Cortex of kidney (tissue), 1 donor: ENCODE results near the gene PCDHGB6.
"Not testable (repeated sequence)": the region's sequence is repeated elsewhere in the genome, so short reads cannot be mapped to it uniquely, and the experiment has no call there.

ENCODE experiments used
- DNase-seq: peaks from one replicate; lab custom pipeline; 2025; lab: John Stamatoyannopoulos, UW

The PCDHGB6 gene

DNA sequence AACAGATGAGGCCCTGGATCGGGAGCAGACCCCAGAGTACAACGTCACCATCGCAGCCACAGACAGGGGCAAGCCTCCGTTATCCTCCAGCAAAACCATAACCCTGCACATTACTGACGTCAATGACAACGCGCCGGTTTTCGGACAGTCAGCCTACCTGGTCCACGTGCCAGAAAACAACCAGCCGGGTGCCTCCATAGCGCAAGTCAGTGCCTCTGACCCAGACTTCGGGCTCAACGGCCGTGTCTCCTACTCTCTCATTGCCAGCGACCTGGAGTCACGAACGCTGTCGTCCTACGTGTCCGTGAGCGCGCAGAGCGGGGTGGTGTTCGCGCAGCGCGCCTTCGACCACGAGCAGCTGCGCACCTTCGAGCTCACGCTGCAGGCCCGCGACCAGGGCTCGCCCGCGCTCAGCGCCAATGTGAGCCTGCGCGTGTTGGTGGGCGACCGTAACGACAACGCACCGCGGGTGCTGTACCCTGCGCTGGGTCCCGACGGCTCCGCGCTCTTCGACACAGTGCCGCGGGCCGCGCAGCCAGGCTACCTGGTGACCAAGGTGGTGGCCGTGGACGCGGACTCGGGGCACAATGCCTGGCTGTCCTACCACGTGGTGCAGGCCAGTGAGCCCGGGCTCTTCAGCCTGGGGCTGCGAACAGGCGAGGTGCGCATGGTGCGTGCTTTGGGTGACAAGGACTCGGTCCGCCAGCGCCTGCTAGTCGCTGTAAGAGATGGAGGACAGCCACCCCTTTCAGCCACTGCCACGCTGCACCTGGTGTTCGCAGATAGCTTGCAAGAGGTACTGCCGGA, 11.5 kb downstream of the PCDHGB6 start:
- no peak for DNase-seq

GRCh38 chr5:141420855-141421488, 13.2 kb downstream of the PCDHGB6 start, which contains the start of gene PCDHGA11:
Gene PCDHGA11 (plus strand): TSS chr5:141421051. CDS start chr5:141421228, 177 bp downstream.
- no peak for DNase-seq

GRCh38 chr5:141421489-141421855, 13.7 kb downstream of the PCDHGB6 start:
- no peak for DNase-seq

- DNase-seq, result no peak
These were observed 15.0 kb downstream of the PCDHGB6 start for GRCh38 chr5:141422742-141423291.

DNA sequence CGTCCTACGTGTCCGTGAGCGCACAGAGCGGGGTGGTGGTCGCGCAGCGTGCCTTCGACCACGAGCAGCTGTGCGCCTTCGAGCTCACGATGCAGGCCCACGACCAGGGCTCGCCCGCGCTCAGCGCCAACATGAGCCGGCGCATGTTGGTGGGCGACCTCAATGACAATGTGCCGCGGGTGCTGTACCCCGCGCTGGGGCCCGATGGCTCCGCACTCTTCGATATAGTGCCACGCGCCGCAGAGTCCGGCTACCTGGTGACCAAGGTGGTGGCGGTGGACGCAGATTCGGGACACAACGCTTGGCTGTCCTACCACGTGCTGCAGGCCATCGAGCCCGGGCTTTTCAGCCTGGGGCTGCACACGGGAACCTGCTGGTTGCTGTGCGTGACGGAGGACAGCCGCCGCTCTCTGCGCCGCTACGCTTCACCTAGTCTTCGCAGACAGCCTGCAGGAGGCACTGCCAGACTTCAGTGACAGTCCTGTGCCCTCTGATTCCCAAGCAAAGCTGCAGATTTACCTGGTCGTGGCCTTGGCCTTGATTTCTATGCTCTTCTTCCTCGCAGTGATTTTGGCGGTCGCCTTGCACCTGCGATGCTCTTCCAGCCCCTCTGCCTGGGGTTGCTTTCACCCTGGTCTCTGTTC, 20.1 kb downstream of the PCDHGB6 start:
- DNase-seq, result no peak

DNA sequence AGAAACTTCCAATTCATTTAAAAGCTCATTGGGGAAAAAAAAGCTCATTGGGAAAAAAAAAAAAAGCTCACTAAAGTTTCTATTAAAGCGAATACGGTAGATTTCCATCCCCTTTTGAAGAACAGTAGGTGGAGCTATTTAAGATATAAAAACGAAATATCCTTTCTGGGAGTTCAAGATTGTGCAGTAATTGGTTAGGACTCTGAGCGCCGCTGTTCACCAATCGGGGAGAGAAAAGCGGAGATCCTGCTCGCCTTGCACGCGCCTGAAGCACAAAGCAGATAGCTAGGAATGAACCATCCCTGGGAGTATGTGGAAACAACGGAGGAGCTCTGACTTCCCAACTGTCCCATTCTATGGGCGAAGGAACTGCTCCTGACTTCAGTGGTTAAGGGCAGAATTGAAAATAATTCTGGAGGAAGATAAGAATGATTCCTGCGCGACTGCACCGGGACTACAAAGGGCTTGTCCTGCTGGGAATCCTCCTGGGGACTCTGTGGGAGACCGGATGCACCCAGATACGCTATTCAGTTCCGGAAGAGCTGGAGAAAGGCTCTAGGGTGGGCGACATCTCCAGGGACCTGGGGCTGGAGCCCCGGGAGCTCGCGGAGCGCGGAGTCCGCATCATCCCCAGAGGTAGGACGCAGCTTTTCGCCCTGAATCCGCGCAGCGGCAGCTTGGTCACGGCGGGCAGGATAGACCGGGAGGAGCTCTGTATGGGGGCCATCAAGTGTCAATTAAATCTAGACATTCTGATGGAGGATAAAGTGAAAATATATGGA, 22.7 kb downstream of the PCDHGB6 start, which contains the start of gene PCDHGA12:
Gene PCDHGA12 (plus strand): TSS at position 176 of the 782 bp plus-strand sequence. CDS start 253 bp downstream, at position 429.
- DNase-seq, result no peak

GRCh38 chr5:141431286-141431685, 23.5 kb downstream of the PCDHGB6 start:
- no peak for DNase-seq

DNA sequence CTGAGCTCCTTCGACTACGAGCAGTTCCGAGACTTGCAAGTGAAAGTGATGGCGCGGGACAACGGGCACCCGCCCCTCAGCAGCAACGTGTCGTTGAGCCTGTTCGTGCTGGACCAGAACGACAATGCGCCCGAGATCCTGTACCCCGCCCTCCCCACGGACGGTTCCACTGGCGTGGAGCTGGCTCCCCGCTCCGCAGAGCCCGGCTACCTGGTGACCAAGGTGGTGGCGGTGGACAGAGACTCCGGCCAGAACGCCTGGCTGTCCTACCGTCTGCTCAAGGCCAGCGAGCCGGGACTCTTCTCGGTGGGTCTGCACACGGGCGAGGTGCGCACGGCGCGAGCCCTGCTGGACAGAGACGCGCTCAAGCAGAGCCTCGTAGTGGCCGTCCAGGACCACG, 24.5 kb downstream of the PCDHGB6 start:
- DNase-seq, result not testable (repeated sequence)

GRCh38 chr5:141432726-141433125, 24.9 kb downstream of the PCDHGB6 start:
- not testable (repeated sequence) for DNase-seq

DNA sequence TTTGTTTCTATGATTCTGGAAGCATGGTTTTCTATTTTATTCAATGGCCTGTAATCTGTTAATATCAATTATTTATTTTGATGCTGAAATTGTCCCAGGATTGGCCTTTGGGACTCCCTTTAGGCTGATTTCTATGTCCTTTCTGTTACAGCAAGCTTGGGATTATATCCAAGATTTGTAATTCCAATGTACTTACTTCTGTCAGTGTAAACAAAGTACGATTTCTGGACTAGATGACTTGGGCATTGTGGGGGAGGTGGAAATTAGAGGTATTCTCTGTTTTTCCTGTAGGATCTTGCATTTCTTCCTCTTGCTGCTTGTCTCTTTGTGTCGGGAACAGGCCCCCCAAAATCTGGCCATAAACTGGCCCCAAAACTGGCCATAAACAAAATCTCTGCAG, 26.2 kb downstream of the PCDHGB6 start:
- no peak for DNase-seq

DNA sequence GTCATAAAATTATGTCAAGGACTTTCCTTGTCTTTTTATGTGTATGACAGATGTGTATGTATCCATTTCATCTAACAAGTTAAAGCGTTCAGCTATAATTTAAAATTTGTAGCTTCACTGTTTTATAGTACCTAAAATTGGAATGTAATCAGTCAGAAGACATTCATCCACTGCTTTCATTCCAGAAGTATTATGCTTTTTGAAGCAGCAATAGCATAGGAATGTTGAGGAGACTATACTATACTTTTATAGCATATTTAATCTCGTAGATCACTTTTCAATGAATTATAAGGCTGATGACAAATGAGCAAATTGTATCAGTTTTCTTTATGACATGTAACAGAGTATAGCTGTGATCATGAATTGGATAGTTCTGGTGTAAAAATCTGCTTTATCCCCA, 29.4 kb downstream of the PCDHGB6 start:
- DNase-seq, result no peak

DNA sequence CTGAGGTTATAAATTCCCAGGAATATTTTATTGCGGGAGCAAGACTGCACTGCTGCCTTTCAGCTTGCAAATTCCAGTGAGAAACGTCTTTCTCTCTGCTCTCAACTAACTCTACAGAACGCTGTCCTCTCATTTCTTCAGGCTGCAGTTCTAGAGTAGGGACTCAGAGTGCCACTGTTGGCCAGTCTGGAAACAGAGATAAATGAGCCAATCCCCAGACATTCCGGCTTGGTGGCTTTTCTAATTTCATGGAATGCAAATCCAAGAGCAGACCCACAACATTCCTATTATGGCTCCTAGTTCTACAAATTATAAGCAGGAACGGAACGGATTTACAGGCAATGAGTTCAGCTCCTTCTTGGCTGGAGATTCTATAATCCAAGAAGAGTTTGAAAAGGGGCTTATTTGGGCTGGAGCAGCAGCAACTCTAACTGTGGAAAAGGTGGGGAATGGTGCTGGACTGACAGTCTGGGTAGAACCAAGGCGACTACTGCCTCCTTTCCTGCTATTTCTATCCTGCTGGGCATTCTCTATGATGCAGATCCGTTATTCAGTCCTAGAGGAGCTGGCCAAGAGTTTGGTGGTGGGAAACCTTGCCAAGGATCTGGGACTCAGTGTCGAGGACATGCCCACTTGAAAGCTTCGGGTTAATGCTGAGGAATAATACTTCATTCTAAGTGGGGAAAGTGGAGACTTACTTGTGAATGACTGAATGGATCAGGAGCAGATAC, 31.8 kb downstream of the PCDHGB6 start:
- no peak for DNase-seq

- DNase-seq, result no peak
These were observed 32.5 kb downstream of the PCDHGB6 start for GRCh38 chr5:141440341-141440740.

GRCh38 chr5:141441571-141442170, 33.9 kb downstream of the PCDHGB6 start:
- no peak for DNase-seq
